Neuronal stem cell (in vitro differentiated cells): ENCODE results near the gene SLC17A4.

Source experiments
- DNase-seq: peaks from one replicate; pipeline ENCODE4 v3.0.0-alpha.2; 2013; ENCODE audit warnings: low spot score
- H2AFZ ChIP-seq: one replicate; pipeline ENCODE4 v1.6.1; 2013; ENCODE audit warnings: mild to moderate bottlenecking, low read length, inconsistent platforms
- H2AK5ac ChIP-seq: 2 replicates; pipeline ENCODE4 v1.6.1; 2013; ENCODE audit warnings: low read depth, mild to moderate bottlenecking, inconsistent platforms, low read length, moderate library complexity, mixed read lengths
- H2BK120ac ChIP-seq: 2 replicates; pipeline ENCODE4 v1.6.1; 2013; ENCODE audit warnings: low read depth, mild to moderate bottlenecking, inconsistent platforms, low read length, moderate library complexity, mixed read lengths
- H2BK12ac ChIP-seq: one replicate; pipeline ENCODE4 v1.6.1; 2013; ENCODE audit warnings: low read length, inconsistent platforms
- H2BK15ac ChIP-seq: 2 replicates; pipeline ENCODE4 v1.6.1; 2013; ENCODE audit warnings: mild to moderate bottlenecking, low read length, inconsistent platforms, mixed read lengths
- H2BK5ac ChIP-seq: one replicate; pipeline ENCODE4 v1.6.1; 2013; ENCODE audit warnings: inconsistent platforms, mild to moderate bottlenecking, low read length, moderate library complexity
- H3K14ac ChIP-seq: one replicate; pipeline ENCODE4 v1.6.1; 2013; ENCODE audit warnings: low read length, inconsistent platforms
- H3K18ac ChIP-seq: 2 replicates; pipeline ENCODE4 v1.6.1; 2013; ENCODE audit warnings: low read length, inconsistent platforms
- H3K23ac ChIP-seq: 2 replicates; pipeline ENCODE4 v1.6.1; 2013; ENCODE audit warnings: low read depth, mild to moderate bottlenecking, mixed read lengths, low read length, inconsistent platforms; ENCODE audit not compliant: poor library complexity
- H3K27ac ChIP-seq: replicated peaks from 3 replicates; pipeline ENCODE4 v1.5.1; 2013; ENCODE audit warnings: low read length, inconsistent platforms
- H3K27me3 ChIP-seq, 3 experiments: 2 replicates each; pipeline ENCODE4 v1.6.1; 2013; ENCODE audit warnings: low read length in 3 of 3, mild to moderate bottlenecking in 2 of 3, inconsistent platforms in 1 of 3, low read depth in 1 of 3, mixed read lengths in 1 of 3, moderate library complexity in 1 of 3; ENCODE audit not compliant: control insufficient read depth in 3 of 3, insufficient read depth in 3 of 3
- H3K36me3 ChIP-seq, 2 donors: replicated peaks in 1 of 2; 2 replicates each; pipeline ENCODE4 v1.6.1; 2013; ENCODE audit warnings: low read length in 2 of 2; ENCODE audit not compliant: control insufficient read depth in 2 of 2, insufficient read depth in 2 of 2
- H3K4ac ChIP-seq: 2 replicates; pipeline ENCODE4 v1.6.1; 2013; ENCODE audit warnings: inconsistent platforms, mild to moderate bottlenecking, low read length, moderate library complexity
- H3K4me1 ChIP-seq, 2 donors: 1 replicate in 1 of 2; 2 replicates in 1 of 2; pipeline ENCODE4 v1.6.1; 2013; ENCODE audit warnings: low read length in 2 of 2, low read depth in 1 of 2; ENCODE audit not compliant: control insufficient read depth in 2 of 2, insufficient read depth in 1 of 2
- H3K4me2 ChIP-seq: one replicate; pipeline ENCODE4 v1.6.1; 2013; ENCODE audit warnings: mild to moderate bottlenecking, low read length, inconsistent platforms; ENCODE audit not compliant: insufficient read depth, poor library complexity, severe bottlenecking
- H3K4me3 ChIP-seq, 2 donors: 2 replicates each; pipeline ENCODE4 v1.5.1; 2013; ENCODE audit warnings: low read length in 2 of 2, mild to moderate bottlenecking in 2 of 2, inconsistent platforms in 1 of 2, moderate library complexity in 1 of 2
- H3K79me1 ChIP-seq: one replicate; pipeline ENCODE4 v1.6.1; 2013; ENCODE audit warnings: low read depth, mild to moderate bottlenecking, inconsistent platforms, low read length, moderate library complexity
- H3K9ac ChIP-seq: one replicate; pipeline ENCODE4 v1.6.1; 2013; ENCODE audit warnings: mild to moderate bottlenecking, low read depth, low read length, inconsistent platforms; ENCODE audit not compliant: poor library complexity
- H3K9me3 ChIP-seq, 2 donors: replicated peaks in 1 of 2; 2 replicates each; pipeline versions ENCODE3 to v1.6.1; 2013; ENCODE audit warnings: low read length in 2 of 2, mild to moderate bottlenecking in 2 of 2, inconsistent platforms in 1 of 2, low read depth in 1 of 2, mixed read lengths in 1 of 2, moderate library complexity in 1 of 2; ENCODE audit not compliant: control insufficient read depth in 2 of 2, insufficient read depth in 1 of 2
- H4K8ac ChIP-seq: one replicate; pipeline ENCODE4 v1.6.1; 2013; ENCODE audit warnings: low read depth, mild to moderate bottlenecking, inconsistent platforms, low read length, moderate library complexity
- H4K91ac ChIP-seq: one replicate; pipeline ENCODE4 v1.6.1; 2013; ENCODE audit warnings: low read length, low read depth, mild to moderate bottlenecking, inconsistent platforms; ENCODE audit not compliant: poor library complexity
- WGBS, 2 donors: extraction: QIAGEN DNeasy Blood & Tissue Kit; methylation state at CpG; one replicate each; pipeline ENCODE4 v1.1.7; 2013; ENCODE audit warnings: missing lambda C conversion rate in 2 of 2, mixed read lengths in 1 of 2; ENCODE audit not compliant: insufficient read length in 2 of 2, insufficient replicate concordance in 1 of 2; ENCODE audit errors: extremely low coverage in 2 of 2; 5-methylcytosine and 5-hydroxymethylcytosine counted together

Gene SLC17A4

GRCh38 chr6:25829375-25829774 is 74.8 kb downstream of the SLC17A4 start:
- no peak overlapping the region for H4K91ac ChIP-seq
- no peaks in the 10 kb centered on the region for H3K79me1 ChIP-seq
- no peak overlapping the region for H3K9ac ChIP-seq
- H2AK5ac ChIP-seq: no peak overlapping the region
- no peak overlapping the region for H2BK5ac ChIP-seq
- H3K14ac ChIP-seq: no peak overlapping the region
- H2BK120ac ChIP-seq: no peak overlapping the region
- H3K4me3 ChIP-seq: no peak overlapping the region
- H2BK12ac ChIP-seq: no peak overlapping the region
- H3K18ac ChIP-seq: no peak overlapping the region
- no peaks in the 10 kb centered on the region for H3K4me1 ChIP-seq
- no peak overlapping the region for H2BK15ac ChIP-seq
- WGBS, 2 donors: no CpG with 5 or more reads among the region's 1 CpG
- H4K8ac ChIP-seq: no peak overlapping the region
- H3K4me2 ChIP-seq: no peak overlapping the region
- DNase-seq: no peak
- H3K4ac ChIP-seq: no peak overlapping the region
- H2AFZ ChIP-seq: no peak overlapping the region
- no peak overlapping the region for H3K23ac ChIP-seq
- peaks cover 0 to 4% (median 0%) of the 10 kb centered on the region in 3 experiments for H3K27me3 ChIP-seq
- H3K36me3 ChIP-seq: no peaks in the 10 kb centered on the region
- H3K27ac ChIP-seq: no peak overlapping the region
- H3K9me3 ChIP-seq: no peaks in the 10 kb centered on the region

DNA sequence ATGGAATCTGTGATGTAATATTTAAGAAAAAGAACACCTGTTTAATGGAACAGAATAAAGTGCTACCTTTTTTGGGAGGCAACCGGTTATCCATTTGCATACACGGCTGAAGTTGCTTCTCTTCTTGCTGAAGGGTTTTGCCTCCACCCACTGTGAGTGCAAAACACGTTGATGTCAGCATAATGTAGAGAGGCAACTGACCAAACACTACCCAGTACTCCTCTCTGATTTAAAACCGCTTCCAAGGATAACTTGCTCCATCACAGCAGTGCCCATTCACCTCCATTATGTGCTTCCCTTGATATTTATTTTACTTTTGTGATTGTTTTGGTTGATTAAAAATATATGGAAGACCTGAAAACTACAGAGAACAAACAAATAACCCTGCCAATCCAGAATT is 75.9 kb downstream of the SLC17A4 start:
- WGBS, 2 donors: no CpG with 5 or more reads among the region's 4 CpGs
- no peak overlapping the region for H3K27ac ChIP-seq
- no peaks in the 10 kb centered on the region for H3K4me1 ChIP-seq
- no peak overlapping the region for H3K14ac ChIP-seq
- no peak overlapping the region for H2BK120ac ChIP-seq
- H3K18ac ChIP-seq: no peak overlapping the region
- H3K27me3 ChIP-seq: peaks cover 0 to 4% (median 0%) of the 10 kb centered on the region in 3 experiments
- H4K8ac ChIP-seq: no peak overlapping the region
- H3K9ac ChIP-seq: no peak overlapping the region
- no peak overlapping the region for H2BK15ac ChIP-seq
- no peaks in the 10 kb centered on the region for H3K79me1 ChIP-seq
- no peak overlapping the region for H3K4me3 ChIP-seq
- no peak overlapping the region for H2BK5ac ChIP-seq
- H3K23ac ChIP-seq: no peak overlapping the region
- H3K4me2 ChIP-seq: no peak overlapping the region
- no peak overlapping the region for H2AFZ ChIP-seq
- no peak overlapping the region for H2AK5ac ChIP-seq
- H2BK12ac ChIP-seq: no peak overlapping the region
- H3K9me3 ChIP-seq: no peaks in the 10 kb centered on the region
- no peak overlapping the region for H3K4ac ChIP-seq
- no peak for DNase-seq
- H4K91ac ChIP-seq: no peak overlapping the region
- no peaks in the 10 kb centered on the region for H3K36me3 ChIP-seq
